ENCODE data around the gene PARD3.

GRCh38 chr10:34397324-34397723 lies 417.8 kb downstream of the PARD3 start:
- TF ChIP-seq, protein P1, sequence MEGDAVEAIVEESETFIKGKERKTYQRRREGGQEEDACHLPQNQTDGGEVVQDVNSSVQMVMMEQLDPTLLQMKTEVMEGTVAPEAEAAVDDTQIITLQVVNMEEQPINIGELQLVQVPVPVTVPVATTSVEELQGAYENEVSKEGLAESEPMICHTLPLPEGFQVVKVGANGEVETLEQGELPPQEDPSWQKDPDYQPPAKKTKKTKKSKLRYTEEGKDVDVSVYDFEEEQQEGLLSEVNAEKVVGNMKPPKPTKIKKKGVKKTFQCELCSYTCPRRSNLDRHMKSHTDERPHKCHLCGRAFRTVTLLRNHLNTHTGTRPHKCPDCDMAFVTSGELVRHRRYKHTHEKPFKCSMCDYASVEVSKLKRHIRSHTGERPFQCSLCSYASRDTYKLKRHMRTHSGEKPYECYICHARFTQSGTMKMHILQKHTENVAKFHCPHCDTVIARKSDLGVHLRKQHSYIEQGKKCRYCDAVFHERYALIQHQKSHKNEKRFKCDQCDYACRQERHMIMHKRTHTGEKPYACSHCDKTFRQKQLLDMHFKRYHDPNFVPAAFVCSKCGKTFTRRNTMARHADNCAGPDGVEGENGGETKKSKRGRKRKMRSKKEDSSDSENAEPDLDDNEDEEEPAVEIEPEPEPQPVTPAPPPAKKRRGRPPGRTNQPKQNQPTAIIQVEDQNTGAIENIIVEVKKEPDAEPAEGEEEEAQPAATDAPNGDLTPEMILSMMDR (IDR thresholded peaks at IDR 0.05) = no peak
- no peak for TF ChIP-seq POLR2A (IDR thresholded peaks at IDR 0.05)

Measured in Peyer's patch (tissue), 4 donors.